Astrocyte of the hippocampus (primary cell): ENCODE data around the gene PARVA.
A peak's percentile ranks its signal among the peaks of the same experiment; 100 is the strongest.

Experiments
- DNase-seq: peaks from one replicate; pipeline ENCODE4 v3.0.0; 2011; ENCODE audit warnings: low read depth, low spot score

The PARVA gene

DNA sequence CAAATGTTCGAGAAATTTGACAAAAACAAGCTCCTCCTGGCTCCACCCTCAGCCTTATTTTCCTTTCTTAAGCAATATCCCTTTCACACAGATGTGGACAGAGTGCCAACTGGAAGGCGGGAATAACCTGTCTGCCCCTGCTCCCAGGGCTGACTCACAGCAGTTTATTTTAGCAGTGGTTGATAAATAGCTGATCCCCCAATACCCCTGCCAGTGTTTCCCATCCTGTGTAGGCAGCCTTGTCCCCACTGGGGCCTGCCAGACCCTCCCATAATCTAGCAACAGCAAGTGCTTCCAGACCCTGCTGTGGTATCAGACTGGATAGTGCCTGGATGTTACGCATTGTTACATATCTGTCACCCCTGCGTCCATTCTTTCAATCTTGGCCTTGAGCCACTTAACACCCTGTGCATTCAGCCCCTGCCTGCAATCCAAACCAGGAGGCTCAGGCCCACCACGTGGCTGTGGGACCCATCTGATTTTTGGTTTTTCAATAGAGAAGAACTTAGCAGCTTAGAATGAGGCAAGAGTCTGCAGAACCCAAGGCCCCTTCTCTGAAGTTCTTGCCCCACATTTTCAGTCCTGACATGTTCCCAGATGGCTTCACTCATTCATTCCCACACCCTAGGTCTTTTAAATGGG is 53.7 kb downstream of the PARVA start:
- DNase-seq, result peak; percentile 78

DNA sequence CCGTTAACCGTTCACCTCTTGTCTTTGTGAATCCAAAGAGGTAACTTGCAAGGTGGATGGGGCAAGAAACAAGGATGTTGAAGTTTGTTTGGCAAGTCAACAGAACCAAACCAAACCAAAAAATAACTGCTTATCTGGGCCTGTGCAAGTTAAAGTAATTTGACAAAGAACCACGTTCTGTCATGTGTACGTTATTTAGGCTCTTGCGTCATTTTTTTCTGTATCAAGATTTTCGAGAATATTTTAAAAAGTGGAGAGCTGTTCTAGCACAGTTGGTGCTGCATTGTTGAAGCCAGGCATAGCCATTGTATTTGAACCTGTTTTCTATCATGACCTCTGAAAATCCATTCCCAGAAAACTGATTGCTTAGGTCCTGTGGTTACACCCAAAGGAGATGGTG is 55.1 kb downstream of the PARVA start:
- DNase-seq, result no peak

DNA sequence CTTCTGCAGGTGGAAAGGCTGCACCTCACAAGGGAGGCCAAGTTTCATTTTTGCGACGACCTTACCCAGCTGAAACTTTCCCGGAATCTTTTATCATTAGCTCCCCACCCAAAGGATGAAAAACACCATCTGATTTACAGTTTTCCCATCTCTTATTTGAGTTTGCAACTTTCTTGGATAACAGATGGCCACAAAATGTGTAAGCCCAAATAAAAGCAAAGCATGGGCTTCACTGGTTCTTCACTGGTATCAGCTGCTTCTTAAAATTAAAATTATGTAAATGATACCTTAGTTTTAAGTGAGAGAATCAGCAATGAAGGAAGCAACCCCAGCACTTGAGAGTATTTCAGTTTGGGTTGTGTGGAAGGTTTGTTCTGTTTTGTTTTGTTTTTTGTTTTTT is 55.8 kb downstream of the PARVA start:
- no peak for DNase-seq

DNA sequence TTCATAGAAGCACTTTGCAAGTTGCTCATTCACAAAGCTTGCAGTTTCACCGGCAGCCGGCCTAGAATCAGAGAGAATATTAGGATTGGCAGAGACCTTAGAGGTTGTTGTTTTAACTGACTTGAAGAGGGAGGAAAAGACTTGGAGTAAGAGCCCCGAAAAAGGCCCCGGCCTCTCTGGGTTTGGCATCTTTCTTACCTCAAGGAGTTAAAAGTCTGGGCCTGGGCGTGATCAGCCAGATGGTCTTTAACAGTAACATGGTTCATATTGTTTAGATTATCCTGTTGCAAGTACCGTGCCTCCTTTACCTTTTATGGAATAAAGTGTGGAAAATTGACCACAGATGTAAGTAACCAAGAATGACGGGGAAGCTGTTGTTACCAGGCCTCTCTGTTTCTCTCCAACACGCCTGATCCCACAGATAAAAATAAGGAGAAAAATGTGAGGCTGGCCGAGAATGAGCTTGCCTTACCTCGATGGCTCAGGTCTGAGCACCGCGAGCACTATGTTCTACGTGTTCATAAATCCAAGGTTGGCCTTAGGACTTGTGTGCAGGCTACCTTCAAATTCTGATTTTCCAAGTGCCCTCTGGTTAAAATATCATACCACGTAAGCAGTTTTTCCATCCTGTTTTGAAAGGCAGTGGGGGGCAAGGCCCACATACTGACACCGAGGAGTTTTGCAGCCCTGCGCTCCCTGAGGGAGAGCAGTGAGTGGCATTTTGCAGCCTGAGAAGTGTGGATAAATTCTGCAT is 56.4 kb downstream of the PARVA start:
- DNase-seq, result peak; percentile 76

DNA sequence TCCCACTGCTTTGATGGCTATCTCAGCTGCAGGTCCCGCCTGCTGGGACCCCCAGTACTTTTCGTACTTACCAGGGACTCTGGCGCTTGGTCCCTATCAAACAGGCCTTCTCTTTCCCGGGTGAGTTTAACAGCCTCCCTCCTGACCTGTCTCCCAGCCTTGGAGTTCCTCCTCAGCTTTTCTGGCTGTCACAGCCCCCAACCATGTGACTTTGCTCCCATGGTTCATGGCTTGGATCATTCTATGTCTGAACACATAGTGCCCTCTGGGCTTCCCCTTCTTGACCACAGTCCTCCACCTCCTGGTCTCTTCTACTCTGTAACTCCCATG is 56.9 kb downstream of the PARVA start:
- no peak for DNase-seq

DNA sequence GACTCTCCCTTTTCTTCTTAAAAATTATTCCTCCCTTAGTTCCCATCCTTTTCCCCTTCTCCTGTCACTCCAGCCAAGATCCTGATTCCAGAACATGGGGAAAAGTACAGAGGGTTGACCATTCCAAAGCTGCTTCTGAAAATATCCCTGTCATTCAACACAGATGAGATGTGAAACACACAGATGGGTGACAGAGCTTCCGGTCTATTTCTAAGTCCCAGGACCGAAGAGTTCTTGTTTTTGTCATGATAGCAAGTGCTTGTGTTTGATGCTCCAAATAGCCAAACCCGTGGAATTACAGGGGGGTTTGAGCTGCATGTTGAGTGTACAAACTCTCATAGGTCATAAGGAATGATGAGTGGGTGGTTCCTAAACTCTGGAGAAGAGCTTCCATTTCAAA is 57.9 kb downstream of the PARVA start:
- DNase-seq, result no peak

DNA sequence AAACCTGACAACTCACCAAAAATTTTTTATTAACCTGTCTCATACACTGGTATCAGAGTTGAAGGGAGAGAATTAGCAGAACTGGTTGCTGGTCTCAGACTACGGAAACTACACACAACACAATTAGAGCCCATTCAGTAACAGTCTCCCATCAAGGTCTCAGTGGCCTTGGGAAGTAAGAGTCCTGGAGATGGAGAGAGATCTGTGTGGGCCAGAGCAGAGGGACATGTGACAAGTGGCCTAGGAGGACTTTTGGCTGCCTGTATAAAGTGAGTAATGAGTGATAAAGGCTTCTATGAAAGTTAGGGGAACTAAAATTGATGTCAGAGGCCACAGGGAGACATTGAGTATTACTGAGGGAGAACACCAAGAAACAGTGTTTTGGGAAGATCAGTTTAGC is 58.9 kb downstream of the PARVA start:
- DNase-seq, result no peak

DNA sequence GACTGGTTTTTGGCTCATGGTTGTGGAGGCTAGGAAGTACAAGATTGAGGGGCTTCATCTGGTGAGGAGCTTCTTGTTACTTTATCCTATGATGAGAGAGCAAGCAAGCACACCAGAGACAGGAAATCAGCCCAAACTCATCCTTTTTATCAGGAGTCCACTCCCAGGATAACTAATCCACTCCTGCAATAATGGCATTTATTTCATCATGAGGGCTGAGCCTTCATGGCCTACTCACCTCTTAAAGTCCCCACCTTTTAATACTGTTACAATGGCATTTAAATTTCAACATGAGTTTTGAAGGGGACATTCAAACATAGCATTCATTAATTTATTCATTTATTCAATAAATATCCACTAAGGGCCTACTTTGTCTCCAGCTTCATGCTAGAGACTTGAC is 60.9 kb downstream of the PARVA start:
- no peak for DNase-seq

DNA sequence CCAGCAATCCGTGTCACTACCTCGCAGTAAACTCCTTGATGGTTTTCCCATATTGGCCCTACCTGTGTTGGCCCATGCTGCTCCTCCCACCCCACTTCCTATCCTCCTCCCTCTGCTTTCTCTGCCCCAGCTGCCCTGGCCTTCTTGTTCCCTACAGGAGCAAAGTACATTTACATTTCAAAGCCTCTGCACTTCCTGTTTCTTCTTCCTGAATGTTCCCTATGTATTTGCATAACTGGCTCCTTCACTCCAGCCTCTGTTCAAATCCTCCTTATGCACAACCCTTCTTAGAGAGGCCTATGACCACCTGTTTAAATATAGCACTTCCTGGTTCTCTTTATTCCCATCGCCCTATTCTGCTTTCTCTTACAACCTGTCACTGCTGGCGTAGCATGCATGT is 62.2 kb downstream of the PARVA start:
- no peak for DNase-seq

DNA sequence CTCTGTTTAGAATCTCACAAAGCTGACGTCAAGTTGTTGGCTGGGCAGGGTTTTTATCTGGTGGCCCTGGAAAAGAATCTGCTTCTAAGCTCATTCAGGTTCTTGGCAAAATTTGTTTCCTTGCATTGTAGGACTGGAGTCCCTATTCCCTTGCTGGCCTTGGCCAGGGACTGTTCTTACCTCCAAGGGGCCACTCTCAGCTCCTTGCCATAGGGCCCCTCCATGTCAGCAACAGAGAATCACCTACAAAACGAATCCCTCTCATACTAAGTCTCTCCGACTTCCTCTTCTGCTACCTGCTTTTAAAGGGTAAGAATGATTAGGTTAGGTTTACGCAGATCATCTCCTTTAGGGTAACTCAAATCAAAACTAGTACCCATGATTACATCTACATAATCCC is 63.2 kb downstream of the PARVA start:
- no peak for DNase-seq

DNA sequence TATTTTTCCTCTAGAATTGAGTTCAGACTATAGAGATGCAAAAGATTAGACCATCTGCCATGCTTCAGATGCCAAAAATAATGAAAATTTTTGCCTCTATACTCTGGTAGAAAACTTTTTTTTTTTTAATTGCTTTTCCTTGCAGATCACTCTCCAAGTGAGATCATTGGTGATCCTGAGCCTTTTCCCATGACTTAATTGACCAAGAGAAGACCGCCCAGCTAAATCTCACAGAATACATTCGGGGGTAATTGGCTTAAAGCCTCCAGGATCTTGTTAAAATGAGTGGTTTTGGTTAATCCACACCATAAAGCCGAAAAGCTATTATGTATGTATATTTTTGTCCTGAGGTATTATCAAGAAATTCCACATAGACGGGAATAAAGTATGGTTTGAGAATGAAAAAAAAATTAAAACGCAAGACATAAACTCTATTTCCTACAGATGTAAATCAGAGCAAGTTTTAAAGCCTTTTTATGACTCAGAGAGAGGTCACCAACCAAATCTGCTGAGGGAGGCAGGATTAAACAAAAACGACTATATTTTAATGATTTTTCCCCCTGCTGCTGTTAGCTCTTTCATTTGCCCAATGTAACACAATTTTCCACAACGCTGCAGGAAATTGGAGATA is 64.0 kb downstream of the PARVA start:
- DNase-seq, result peak; percentile 45

DNA sequence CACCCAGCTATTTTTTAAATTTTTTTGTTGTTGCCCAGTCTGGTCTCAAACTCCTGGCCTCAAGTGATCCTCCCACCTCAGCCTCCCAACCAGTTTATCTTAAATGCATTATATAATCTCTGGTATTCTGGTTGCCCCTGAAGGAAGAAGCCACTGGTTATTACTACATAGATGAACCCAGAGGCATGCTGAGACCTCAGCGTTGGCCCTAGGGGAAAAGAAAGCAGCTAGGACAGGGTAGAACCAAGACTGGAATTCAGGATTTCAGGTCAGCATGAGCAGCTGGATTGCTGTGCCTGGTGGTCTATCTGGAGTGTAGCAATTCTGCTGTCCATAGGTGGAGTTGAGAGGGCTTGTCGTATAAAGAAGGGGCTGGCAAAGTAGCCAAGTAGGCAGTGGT is 67.2 kb downstream of the PARVA start:
- no peak for DNase-seq

DNA sequence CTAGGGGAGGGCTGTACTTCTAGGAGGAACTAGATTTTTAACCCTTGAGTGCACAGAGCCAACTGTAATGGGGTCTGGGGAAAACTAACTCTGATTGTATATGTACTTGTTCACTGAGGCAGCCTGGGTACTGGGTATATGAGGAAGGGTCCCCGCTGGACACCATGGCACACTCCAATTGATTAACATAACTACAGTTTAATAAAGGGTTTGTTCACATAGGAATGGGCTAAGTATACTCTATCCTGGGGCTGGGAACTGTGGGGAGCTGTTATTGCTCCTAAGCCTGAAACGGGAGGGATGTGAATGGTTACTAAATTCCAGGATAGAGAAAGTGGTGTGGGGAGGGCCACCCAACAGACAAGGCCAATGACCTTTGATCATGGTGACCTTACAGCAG is 67.6 kb downstream of the PARVA start:
- no peak for DNase-seq

DNA sequence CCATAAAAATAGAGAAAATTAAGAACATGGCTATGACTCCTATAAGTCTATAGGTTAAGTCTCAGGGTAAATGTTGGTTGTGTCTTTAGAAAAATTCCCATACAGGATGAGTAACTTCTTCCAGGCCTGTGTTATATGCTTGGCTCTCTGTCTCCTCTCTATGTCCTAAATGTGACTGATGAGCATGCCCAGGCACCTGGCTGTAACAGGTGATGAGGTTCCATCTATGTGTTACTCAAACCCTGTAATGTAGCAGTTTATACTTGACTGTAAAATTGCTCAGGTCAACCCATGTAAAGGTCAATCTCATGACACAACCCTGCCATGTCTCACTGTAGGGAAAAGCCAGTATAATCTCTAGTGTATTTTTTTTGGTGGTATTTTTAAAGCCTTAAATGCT is 69.5 kb downstream of the PARVA start:
- DNase-seq, result no peak

DNA sequence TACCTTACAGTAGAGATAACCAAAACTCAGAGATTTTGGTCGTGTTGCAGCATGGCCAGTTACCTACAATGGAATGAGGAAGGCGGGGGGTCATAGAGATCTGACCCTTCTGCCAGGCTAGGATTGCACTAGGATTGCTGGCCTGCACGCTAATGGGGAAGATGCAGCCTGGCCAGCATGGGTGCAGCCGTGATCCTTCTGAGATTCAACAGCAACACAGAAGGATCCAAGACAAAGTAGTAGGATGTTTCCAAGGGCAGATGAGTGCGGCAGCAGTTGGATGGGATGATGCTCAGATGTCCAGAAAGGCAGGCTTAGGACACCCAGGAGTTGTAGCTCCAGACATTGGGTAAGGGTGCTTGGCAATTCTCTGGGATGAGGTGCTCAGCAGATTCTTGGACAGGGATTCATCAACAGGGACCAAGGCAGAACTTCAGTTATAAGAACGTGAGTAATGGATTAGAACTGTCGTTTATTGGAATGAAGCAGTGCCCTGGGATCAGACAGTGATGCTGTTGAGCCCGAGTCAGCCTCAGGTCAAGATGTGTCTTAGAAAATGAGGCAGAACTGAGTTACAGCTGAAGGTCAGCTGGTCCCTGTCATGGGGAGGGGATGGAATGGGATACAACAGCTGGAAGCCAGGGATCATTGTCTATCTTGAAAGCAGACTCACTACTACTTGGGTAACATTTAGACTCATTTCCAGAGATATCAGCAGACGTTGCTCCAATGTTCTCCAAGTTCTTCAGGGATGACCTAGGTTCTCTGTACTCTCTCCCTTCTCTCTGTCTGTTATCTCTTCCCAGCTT is 71.0 kb downstream of the PARVA start:
- DNase-seq, result no peak

DNA sequence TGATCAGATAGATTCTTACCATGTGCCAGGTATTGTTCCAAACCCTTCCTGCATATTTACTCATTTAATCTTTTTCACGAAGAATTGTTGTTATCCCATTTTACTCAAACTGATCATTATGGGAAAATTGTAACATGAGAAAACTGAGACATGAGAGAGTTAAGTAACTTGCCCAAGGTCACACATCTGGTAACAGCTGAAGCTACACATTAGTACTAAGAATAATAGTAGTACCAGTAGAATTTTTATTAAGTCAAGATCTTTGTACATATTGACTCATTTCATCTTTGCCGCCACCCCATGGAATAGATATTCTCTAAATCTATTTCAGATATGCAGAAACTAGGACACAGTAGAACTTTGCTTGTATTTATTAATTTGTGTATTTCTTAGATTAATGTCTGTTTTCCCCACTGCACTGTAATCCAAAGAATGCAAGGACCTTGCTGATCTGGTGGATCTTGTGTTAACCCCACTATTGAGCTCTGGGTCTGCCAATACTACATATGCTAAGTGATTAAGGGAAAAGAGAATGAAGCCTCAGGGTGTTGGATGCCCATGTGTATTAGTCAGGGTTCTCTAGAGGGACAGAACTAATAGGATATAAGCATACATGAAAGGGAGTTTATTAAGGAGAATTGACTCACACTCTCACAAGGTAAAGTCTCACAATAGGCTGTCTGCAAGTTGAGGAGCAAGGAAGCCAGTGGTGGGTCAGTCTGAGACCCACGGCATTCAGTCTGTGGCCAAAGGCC is 72.8 kb downstream of the PARVA start:
- peak; percentile 67 for DNase-seq

DNA sequence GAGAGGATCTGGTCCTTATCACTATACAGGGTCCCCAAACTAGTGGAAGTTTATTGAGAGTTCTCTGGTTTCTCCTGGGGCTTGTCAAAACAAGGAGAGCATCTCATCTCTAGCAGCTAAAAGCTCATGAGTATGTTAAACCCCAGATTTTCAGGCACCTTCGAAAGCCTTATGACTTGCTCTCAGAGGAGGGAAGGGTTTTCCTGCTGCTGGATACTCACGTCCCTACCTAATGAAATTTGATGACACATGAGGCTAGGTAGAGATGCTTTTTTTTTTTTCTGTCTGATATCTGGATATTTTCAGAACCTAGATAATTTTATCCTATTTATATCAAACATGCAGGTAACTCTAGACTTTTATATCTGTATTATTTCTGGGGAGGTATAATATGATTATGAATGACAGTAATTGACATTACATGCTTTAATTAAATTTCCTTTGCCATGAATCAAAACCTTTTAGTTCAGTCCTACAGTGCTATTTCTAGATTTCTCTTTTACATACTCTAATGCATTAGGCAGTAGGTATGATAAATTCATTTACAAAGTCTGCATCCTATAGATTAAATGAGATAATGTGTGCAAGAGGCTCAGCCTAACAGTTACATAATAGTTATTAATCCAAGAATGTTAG is 73.9 kb downstream of the PARVA start:
- DNase-seq, result no peak

DNA sequence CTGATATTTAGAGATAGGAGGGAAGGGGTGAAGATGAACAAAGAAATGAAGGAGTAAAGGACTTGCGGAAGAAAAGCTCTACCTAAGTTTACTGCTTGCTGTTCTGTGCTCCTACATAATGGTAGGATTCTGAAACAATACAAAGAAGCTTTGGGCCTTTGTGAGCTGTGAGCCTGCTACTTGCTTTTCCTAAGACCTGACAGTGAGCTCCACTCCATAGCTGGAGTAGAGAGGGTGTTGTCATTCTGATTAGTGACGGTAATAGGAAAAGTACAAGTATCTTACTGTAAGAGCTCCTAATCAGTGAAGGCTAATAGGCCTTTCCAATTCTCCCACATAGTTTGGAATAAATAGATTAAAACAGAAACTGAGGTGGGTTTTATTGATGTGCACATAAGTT is 75.9 kb downstream of the PARVA start:
- no peak for DNase-seq

DNA sequence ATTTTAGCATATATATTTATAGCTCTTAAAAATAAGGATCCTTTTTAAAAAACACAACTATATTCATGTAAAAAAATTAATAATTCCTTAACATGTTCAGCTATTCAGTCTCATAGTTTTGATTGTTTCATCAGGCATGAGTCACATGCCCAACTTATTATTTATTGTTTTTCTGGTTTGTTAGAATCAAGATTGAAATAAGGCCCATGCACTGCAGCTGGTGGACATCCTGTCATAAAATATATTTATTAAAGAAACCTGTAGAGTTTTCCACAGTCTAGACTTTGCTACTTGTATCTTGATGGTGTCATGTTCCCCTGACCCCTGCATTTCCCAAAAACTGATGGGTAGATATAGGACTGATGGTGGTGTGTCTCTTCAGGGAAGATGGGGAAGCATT is 77.4 kb downstream of the PARVA start:
- DNase-seq, result no peak

DNA sequence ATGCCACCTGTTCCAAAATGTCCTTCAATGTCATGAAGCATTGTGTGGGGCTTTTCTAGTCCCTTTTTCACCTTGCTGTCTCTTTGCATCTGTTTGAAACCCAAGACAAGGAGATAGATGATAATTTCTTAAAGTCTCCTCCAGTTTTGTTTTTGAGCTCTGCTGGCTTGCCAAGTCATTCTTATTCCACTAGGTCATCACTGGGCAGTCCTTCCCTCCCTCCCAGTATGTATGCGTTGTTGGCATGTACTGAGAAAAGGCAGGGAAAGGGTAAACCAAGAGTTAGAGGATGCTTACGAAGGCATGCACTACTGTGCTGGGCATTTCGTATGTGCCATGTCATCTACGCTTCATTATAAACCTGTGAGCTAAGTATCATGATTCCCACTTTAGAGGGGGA is 78.6 kb downstream of the PARVA start:
- DNase-seq, result peak; percentile 50
